Brain microvascular endothelial cell (primary cell): ENCODE data around the gene NFIX.
A peak's percentile ranks its signal among the peaks of the same experiment; 100 is the strongest.

Source experiments
- DNase-seq: peaks from one replicate; pipeline ENCODE4 v3.0.0-alpha.2; 2020
- H3K27ac ChIP-seq: fragments of 250-450 bp; sonication (Bioruptor Pico); 2 replicates; pipeline ENCODE4 v1.5.1; 2020; ENCODE audit warnings: mild to moderate bottlenecking, moderate library complexity
- H3K27me3 ChIP-seq: fragments of 250-450 bp; sonication (Bioruptor Pico); replicated peaks from 2 replicates; pipeline ENCODE4 v1.5.1; 2020; ENCODE audit warnings: mild to moderate bottlenecking
- H3K36me3 ChIP-seq: fragments of 250-450 bp; sonication (Bioruptor Pico); replicated peaks from 2 replicates; pipeline ENCODE4 v1.5.1; 2020; ENCODE audit warnings: mild to moderate bottlenecking
- H3K4me3 ChIP-seq: 2 replicates; pipeline ENCODE4 v1.5.1; 2011; ENCODE audit warnings: low read depth, mild to moderate bottlenecking, control low read depth, low read length, moderate library complexity
- CTCF ChIP-seq: IDR thresholded peaks from 2 replicates; pipeline ENCODE4 v1.5.1; 2011; ENCODE audit warnings: low read depth, mild to moderate bottlenecking, moderate library complexity, low read length, control low read depth, inconsistent platforms; ENCODE audit errors: missing control alignments
- in situ Hi-C: cut with HindIII; loops from 2 replicates; pipeline ENCODE4 v1.10.0; 2017; ENCODE audit warnings: low sequenced_read_pairs, low pct_ligation_motif_present

The NFIX gene

GRCh38 chr19:13020002-13020414 lies 24.7 kb downstream of the NFIX start:
- Histone ChIP-seq H3K27ac (no peak overlapping the region), H3K36me3 (no peaks in the 10 kb centered on the region), H3K27me3 (no peaks in the 10 kb centered on the region), H3K4me3 (no peak overlapping the region)
- DNase-seq, result no peak
- no peak for TF ChIP-seq CTCF
- in situ Hi-C loops, result no loop called here

GRCh38 chr19:13022111-13022858 lies 27.0 kb downstream of the NFIX start:
- H3K4me3 ChIP-seq, result peak overlapping the region; percentile 55
- in situ Hi-C loops, result no loop called here
- DNase-seq, result peak; percentile 22
- TF ChIP-seq CTCF, result no peak
- no peak overlapping the region for H3K27ac ChIP-seq
- H3K36me3 ChIP-seq, result no peaks in the 10 kb centered on the region
- H3K27me3 ChIP-seq, result no peaks in the 10 kb centered on the region

- Histone ChIP-seq H3K27me3 (no peaks in the 10 kb centered on the region), H3K36me3 (no peaks in the 10 kb centered on the region), H3K27ac (peak overlapping the region; percentile 39), H3K4me3 (peak overlapping the region; percentile 55)
- DNase-seq, result peak; percentile 74
- no peak for TF ChIP-seq CTCF
- in situ Hi-C loops, result no loop called here
Measured at GRCh38 chr19:13022859-13023636, 27.8 kb downstream of the NFIX start.

GRCh38 chr19:13023656-13024055 lies 28.4 kb downstream of the NFIX start:
- TF ChIP-seq CTCF, result no peak
- no peaks in the 10 kb centered on the region for H3K36me3 ChIP-seq
- no peak overlapping the region for H3K27ac ChIP-seq
- peak overlapping the region; percentile 55 for H3K4me3 ChIP-seq
- no peak for DNase-seq
- in situ Hi-C loops, result no loop called here
- H3K27me3 ChIP-seq, result no peaks in the 10 kb centered on the region

GRCh38 chr19:13024126-13024950 lies 29.1 kb downstream of the NFIX start:
- DNase-seq, result no peak
- no peak for TF ChIP-seq CTCF
- Histone ChIP-seq H3K4me3 (peak overlapping the region; percentile 47), H3K27me3 (no peaks in the 10 kb centered on the region), H3K36me3 (no peaks in the 10 kb centered on the region), H3K27ac (no peak overlapping the region)
- in situ Hi-C loops, result no loop called here
